ENCODE results near the gene TLNRD1. TPM values are rescaled to one million over a fixed set of nuclear protein-coding genes. Genes with fewer than 3 reads are reported as not detected.

Gene TLNRD1
- total RNA-seq, 1 experiment from 2014 or later: 40.3 TPM

- H3K9me3 ChIP-seq (replicated peaks): no peaks in the 10 kb centered on the region
- H3K4me3 ChIP-seq: no peak overlapping the region
- H3K27ac ChIP-seq: no peak overlapping the region
- no peaks in the 10 kb centered on the region; the same call in 1 of the 2 replicates for H3K36me3 ChIP-seq
- H3K27me3 ChIP-seq (replicated peaks): no peaks in the 10 kb centered on the region
- H3K4me1 ChIP-seq (replicated peaks): 0 out of 2 replicates have a peak, but pooled peaks cover 3% of the 10 kb centered on the region
- DNase-seq (ENCODE audit: low read depth in 1 of 2, low spot score in 2 of 2): no peak
Observed at GRCh38 chr15:81015621-81016488, 15.1 kb downstream of the TLNRD1 start.

- H3K27ac ChIP-seq: no peak overlapping the region
- 0 out of 2 replicates have a peak, but pooled peaks cover 3% of the 10 kb centered on the region for H3K4me1 ChIP-seq (replicated peaks)
- DNase-seq (ENCODE audit: low read depth in 1 of 2, low spot score in 2 of 2): no peak
- no peaks in the 10 kb centered on the region for H3K9me3 ChIP-seq (replicated peaks)
- H3K36me3 ChIP-seq: no peaks in the 10 kb centered on the region
- no peaks in the 10 kb centered on the region for H3K27me3 ChIP-seq (replicated peaks)
- H3K4me3 ChIP-seq: no peak overlapping the region
Observed at GRCh38 chr15:81016489-81017068, 15.9 kb downstream of the TLNRD1 start.

GRCh38 chr15:81018197-81018596 is 17.5 kb downstream of the TLNRD1 start:
- Histone ChIP-seq H3K4me1 (replicated peaks) (peaks cover 3% of the 10 kb centered on the region), H3K27ac (no peak overlapping the region), H3K4me3 (no peak overlapping the region), H3K27me3 (replicated peaks) (no peaks in the 10 kb centered on the region), H3K36me3 (no peaks in the 10 kb centered on the region), H3K9me3 (replicated peaks) (no peaks in the 10 kb centered on the region)
- no peak for DNase-seq (ENCODE audit: low read depth in 1 of 2, low spot score in 2 of 2)

GRCh38 chr15:81021321-81021720 is 20.6 kb downstream of the TLNRD1 start:
- Histone ChIP-seq H3K4me1 (replicated peaks) (peaks cover 15% of the 10 kb centered on the region), H3K36me3 (no peaks in the 10 kb centered on the region), H3K27ac (no peak overlapping the region), H3K27me3 (replicated peaks) (no peaks in the 10 kb centered on the region), H3K4me3 (no peak overlapping the region), H3K9me3 (replicated peaks) (no peaks in the 10 kb centered on the region)
- DNase-seq (ENCODE audit: low read depth in 1 of 2, low spot score in 2 of 2): no peak

- DNase-seq (ENCODE audit: low read depth in 1 of 2, low spot score in 2 of 2): peak in 1 of 2 experiments; percentile 57
- H3K27ac ChIP-seq: peak overlapping the region; percentile 65
- H3K27me3 ChIP-seq (replicated peaks): no peaks in the 10 kb centered on the region
- peaks cover 15% of the 10 kb centered on the region for H3K4me1 ChIP-seq (replicated peaks)
- no peaks in the 10 kb centered on the region for H3K9me3 ChIP-seq (replicated peaks)
- no peak overlapping the region for H3K4me3 ChIP-seq
- no peaks in the 10 kb centered on the region for H3K36me3 ChIP-seq
Observed at GRCh38 chr15:81023483-81024264, 23.0 kb downstream of the TLNRD1 start.

- DNase-seq (ENCODE audit: low read depth in 1 of 2, low spot score in 2 of 2): no peak
- Histone ChIP-seq H3K27ac (peak overlapping the region; percentile 65), H3K36me3 (no peaks in the 10 kb centered on the region), H3K27me3 (replicated peaks) (no peaks in the 10 kb centered on the region), H3K4me3 (no peak overlapping the region), H3K4me1 (replicated peaks) (peaks cover 18% of the 10 kb centered on the region), H3K9me3 (replicated peaks) (no peaks in the 10 kb centered on the region)
Observed at GRCh38 chr15:81024265-81024872, 23.6 kb downstream of the TLNRD1 start.

- Histone ChIP-seq H3K9me3 (replicated peaks) (no peaks in the 10 kb centered on the region), H3K4me1 (replicated peaks) (peaks cover 21% of the 10 kb centered on the region), H3K27me3 (replicated peaks) (no peaks in the 10 kb centered on the region), H3K36me3 (no peaks in the 10 kb centered on the region), H3K4me3 (no peak overlapping the region), H3K27ac (no peak overlapping the region)
- DNase-seq (ENCODE audit: low read depth in 1 of 2, low spot score in 2 of 2): no peak
Observed at GRCh38 chr15:81024936-81025335, 24.2 kb downstream of the TLNRD1 start.

- Histone ChIP-seq H3K27ac (no peak overlapping the region), H3K27me3 (replicated peaks) (no peaks in the 10 kb centered on the region), H3K9me3 (replicated peaks) (no peaks in the 10 kb centered on the region), H3K4me3 (no peak overlapping the region), H3K36me3 (no peaks in the 10 kb centered on the region), H3K4me1 (replicated peaks) (peaks cover 21% of the 10 kb centered on the region)
- no peak for DNase-seq (ENCODE audit: low read depth in 1 of 2, low spot score in 2 of 2)
Observed at GRCh38 chr15:81025721-81026370, 25.1 kb downstream of the TLNRD1 start.

- no peaks in the 10 kb centered on the region for H3K27me3 ChIP-seq (replicated peaks)
- no peak overlapping the region for H3K27ac ChIP-seq
- H3K4me3 ChIP-seq: no peak overlapping the region
- H3K36me3 ChIP-seq: no peaks in the 10 kb centered on the region
- no peak for DNase-seq (ENCODE audit: low read depth in 1 of 2, low spot score in 2 of 2)
- H3K9me3 ChIP-seq (replicated peaks): no peaks in the 10 kb centered on the region
- peaks cover 21% of the 10 kb centered on the region for H3K4me1 ChIP-seq (replicated peaks)
Observed at GRCh38 chr15:81026836-81027599, 26.3 kb downstream of the TLNRD1 start.

- Histone ChIP-seq H3K36me3 (no peaks in the 10 kb centered on the region), H3K4me3 (no peak overlapping the region), H3K27me3 (replicated peaks) (no peaks in the 10 kb centered on the region), H3K27ac (no peak overlapping the region), H3K4me1 (replicated peaks) (peaks cover 6% of the 10 kb centered on the region; the same call in 1 of the 2 replicates), H3K9me3 (replicated peaks) (no peaks in the 10 kb centered on the region)
- no peak for DNase-seq (ENCODE audit: low read depth in 1 of 2, low spot score in 2 of 2)
Observed at GRCh38 chr15:81029414-81030300, 28.9 kb downstream of the TLNRD1 start.

GRCh38 chr15:81030301-81030750 is 29.6 kb downstream of the TLNRD1 start:
- H3K4me1 ChIP-seq (replicated peaks): peaks cover 6% of the 10 kb centered on the region; the same call in 1 of the 2 replicates
- no peak overlapping the region for H3K4me3 ChIP-seq
- H3K9me3 ChIP-seq (replicated peaks): no peaks in the 10 kb centered on the region
- H3K27me3 ChIP-seq (replicated peaks): no peaks in the 10 kb centered on the region
- no peaks in the 10 kb centered on the region for H3K36me3 ChIP-seq
- no peak for DNase-seq (ENCODE audit: low read depth in 1 of 2, low spot score in 2 of 2)
- no peak overlapping the region for H3K27ac ChIP-seq

GRCh38 chr15:81031203-81031602 is 30.5 kb downstream of the TLNRD1 start:
- DNase-seq (ENCODE audit: low read depth in 1 of 2, low spot score in 2 of 2): no peak
- H3K4me1 ChIP-seq (replicated peaks): peaks cover 6% of the 10 kb centered on the region; the same call in 1 of the 2 replicates
- H3K4me3 ChIP-seq: no peak overlapping the region
- no peaks in the 10 kb centered on the region for H3K36me3 ChIP-seq
- no peaks in the 10 kb centered on the region for H3K27me3 ChIP-seq (replicated peaks)
- no peaks in the 10 kb centered on the region for H3K9me3 ChIP-seq (replicated peaks)
- no peak overlapping the region for H3K27ac ChIP-seq

All from SJSA1 (cell line).